ENCODE measurements around the gene OSBPL6. TPM values are rescaled to one million over a fixed set of nuclear protein-coding genes. Genes with fewer than 3 reads are reported as not detected.

The OSBPL6 gene
- total RNA-seq, 1 experiment from 2014 or later = 11.6 TPM

- ATAC-seq = no peak
- H3K4me3 ChIP-seq (replicated peaks in 1 of 2; ENCODE audit: low read depth in 1 of 2, low read length in 2 of 2) = no peak overlapping the region
- no peak overlapping the region for H3K4me2 ChIP-seq (ENCODE audit: low read length)
- ChIA-PET CTCF (no interaction called here), RAD21 (ENCODE audit: low non-redundant PET in 1 of 2, low total read pairs in 2 of 2, uncharacterized antibody in 2 of 2, unreplicated experiment in 2 of 2) (no interaction called here), POLR2A (no interaction called here)
- no peak overlapping the region for H2AFZ ChIP-seq (ENCODE audit: low read depth, low read length, poor library complexity, severe bottlenecking)
- DNase-seq (ENCODE audit: low read depth, low spot score) = no peak
- BruUV-seq (replicated peaks) = no TSS peak
- H3K27me3 ChIP-seq (ENCODE audit: insufficient read depth, low read length) = no peaks in the 10 kb centered on the region
- H4K20me1 ChIP-seq (ENCODE audit: insufficient read depth) = no peaks in the 10 kb centered on the region
- no peaks in the 10 kb centered on the region for H3K79me2 ChIP-seq (ENCODE audit: insufficient read depth, low read length)
- no peak overlapping the region for H3K9ac ChIP-seq (ENCODE audit: low read length)
- intact Hi-C loops (cut with micrococcal nuclease) = no loop called here
- H3K9me2 ChIP-seq (ENCODE audit: insufficient read depth) = no peaks in the 10 kb centered on the region; the same call in 1 of the 2 replicates
- H3K36me3 ChIP-seq (ENCODE audit: control insufficient read depth in 1 of 2, insufficient read depth in 2 of 2, low read length in 2 of 2) = no peaks in the 10 kb centered on the region
- TF ChIP-seq CEBPB (IDR thresholded peaks at IDR 0.05; ENCODE audit: low read depth) (no peak), ZFX (IDR thresholded peaks at IDR 0.05) (no peak), MAX (IDR thresholded peaks at IDR 0.05) (no peak), SP1 (IDR thresholded peaks at IDR 0.05; ENCODE audit: low read depth) (no peak), CTCF (IDR thresholded peaks at IDR 0.05 in 2 of 3, conservative IDR thresholded peaks at IDR 0.05 in 1 of 3; ENCODE audit: borderline replicate concordance in 1 of 3, insufficient read depth in 1 of 3, low read depth in 2 of 3, low read length in 2 of 3) (no peak), JUND (IDR thresholded peaks at IDR 0.05) (no peak)
- H3K9me3 ChIP-seq (ENCODE audit: control insufficient read depth in 1 of 2, insufficient read depth in 1 of 2, low read depth in 1 of 2, low read length in 2 of 2) = no peaks in the 10 kb centered on the region
- H3K27ac ChIP-seq (ENCODE audit: low read depth, low read length) = no peak overlapping the region
- H3K4me1 ChIP-seq (ENCODE audit: control insufficient read depth in 1 of 2, insufficient read depth in 2 of 2, low read length in 2 of 2) = peaks cover 6 to 12% of the 10 kb centered on the region in 2 experiments
These were observed 100.8 kb downstream of the OSBPL6 start for GRCh38 chr2:178295115-178295514.

- no peaks in the 10 kb centered on the region for H3K9me3 ChIP-seq (ENCODE audit: control insufficient read depth in 1 of 2, insufficient read depth in 1 of 2, low read depth in 1 of 2, low read length in 2 of 2)
- RAD21 ChIA-PET (ENCODE audit: low non-redundant PET in 1 of 2, low total read pairs in 2 of 2, uncharacterized antibody in 2 of 2, unreplicated experiment in 2 of 2) = no interaction called here
- H3K27ac ChIP-seq (ENCODE audit: low read depth, low read length) = no peak overlapping the region
- no peak for DNase-seq (ENCODE audit: low read depth, low spot score)
- no peak overlapping the region for H3K9ac ChIP-seq (ENCODE audit: low read length)
- H2AFZ ChIP-seq (ENCODE audit: low read depth, low read length, poor library complexity, severe bottlenecking) = no peak overlapping the region
- POLR2A ChIA-PET = no interaction called here
- H3K9me2 ChIP-seq (ENCODE audit: insufficient read depth) = no peaks in the 10 kb centered on the region; the same call in 1 of the 2 replicates
- H3K4me3 ChIP-seq (replicated peaks in 1 of 2; ENCODE audit: low read depth in 1 of 2, low read length in 2 of 2) = no peak overlapping the region
- no peak overlapping the region for H3K4me2 ChIP-seq (ENCODE audit: low read length)
- H3K79me2 ChIP-seq (ENCODE audit: insufficient read depth, low read length) = no peaks in the 10 kb centered on the region
- no peaks in the 10 kb centered on the region for H3K36me3 ChIP-seq (ENCODE audit: control insufficient read depth in 1 of 2, insufficient read depth in 2 of 2, low read length in 2 of 2)
- intact Hi-C loops (cut with micrococcal nuclease) = no loop called here
- no peaks in the 10 kb centered on the region for H3K27me3 ChIP-seq (ENCODE audit: insufficient read depth, low read length)
- CTCF ChIA-PET = no interaction called here
- H4K20me1 ChIP-seq (ENCODE audit: insufficient read depth) = no peaks in the 10 kb centered on the region
- no peak for ATAC-seq
- H3K4me1 ChIP-seq (ENCODE audit: control insufficient read depth in 1 of 2, insufficient read depth in 2 of 2, low read length in 2 of 2) = peaks cover 6 to 12% of the 10 kb centered on the region in 2 experiments
- no TSS peak for BruUV-seq (replicated peaks)
- TF ChIP-seq EZH2 (IDR thresholded peaks at IDR 0.05) (no peak), EZH2phosphoT487 (IDR thresholded peaks at IDR 0.05; ENCODE audit: borderline replicate concordance) (no peak), SIN3A (IDR thresholded peaks at IDR 0.05; ENCODE audit: low read depth) (no peak), ZBTB33 (IDR thresholded peaks at IDR 0.05; ENCODE audit: extremely low read depth, insufficient replicate concordance, low read length) (no peak), CBX3 (IDR thresholded peaks at IDR 0.05; ENCODE audit: low read depth) (no peak), CTCF (IDR thresholded peaks at IDR 0.05 in 2 of 3, conservative IDR thresholded peaks at IDR 0.05 in 1 of 3; ENCODE audit: borderline replicate concordance in 1 of 3, insufficient read depth in 1 of 3, low read depth in 2 of 3, low read length in 2 of 3) (no peak)
These were observed 101.6 kb downstream of the OSBPL6 start for GRCh38 chr2:178295906-178296305.

Measured in HCT116 (cell line).